Left ventricle myocardium superior (tissue), 1 donor: Measurements from ENCODE around the gene FARS2. TPM values are rescaled to one million over a fixed set of nuclear protein-coding genes. Genes with fewer than 3 reads are reported as not detected.

Experiments used
- ATAC-seq: fragments of 200-7000 bp; cut with Tn5 transposase; one replicate; pipeline ENCODE4 v1.9.1; 2020; ENCODE audit warnings: mild to moderate bottlenecking, moderate library complexity
- DNase-seq: peaks from one replicate; pipeline ENCODE4 v3.0.0-alpha.2; 2020
- intact Hi-C: fragments of 100-400 bp; cut with micrococcal nuclease; formaldehyde crosslinking; loops from one replicate; pipeline ENCODE4 v1.11.0; 2022
- total RNA-seq: library from RNA; stranded (reverse); fragmentation: NEBNext Ultra II Directional; extraction: Animal tissue kit (Norgen Biotek cat#: 25700); gene quantifications from one replicate; pipeline ENCODE4 v1.2.1, GENCODE V29; 2021
- donor health status: DM: no; HTN: yes; CAD: no; lungs with severe emphysema.

FARS2 gene
- total RNA-seq, 1 donor from 2014 or later: 19.4 TPM

DNA sequence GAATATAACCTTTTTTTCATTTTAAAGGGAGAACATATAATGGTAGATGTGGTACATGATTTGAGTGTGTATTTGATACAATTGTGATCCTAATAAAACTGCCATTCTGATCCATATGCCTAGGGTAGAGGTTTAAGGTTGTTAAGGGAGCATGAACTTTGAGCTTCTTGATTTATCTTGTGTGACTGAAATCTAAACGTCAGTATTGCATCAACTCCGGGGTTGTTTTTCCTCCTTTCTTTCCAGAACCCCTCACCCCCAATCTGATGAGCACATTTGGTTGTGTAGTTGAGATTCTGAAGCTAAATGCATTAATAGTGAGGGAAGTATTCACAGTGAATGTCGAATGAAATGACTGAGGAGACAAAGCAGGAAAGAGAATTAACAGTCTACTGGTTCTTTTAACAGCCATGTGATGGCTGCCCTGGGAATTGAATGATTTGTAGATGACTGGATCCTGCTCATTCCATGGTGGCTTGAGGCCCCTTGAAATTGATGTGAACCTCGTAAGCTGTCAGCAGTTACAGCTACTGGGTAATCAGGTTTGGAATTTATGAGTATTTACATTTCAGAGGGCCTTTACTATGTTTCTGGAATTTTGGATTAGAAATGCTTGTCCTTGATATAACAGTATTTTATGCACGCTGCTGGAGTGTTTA, 44.8 kb downstream of the FARS2 start:
- ATAC-seq: no peak
- intact Hi-C loops: no loop called here

DNA sequence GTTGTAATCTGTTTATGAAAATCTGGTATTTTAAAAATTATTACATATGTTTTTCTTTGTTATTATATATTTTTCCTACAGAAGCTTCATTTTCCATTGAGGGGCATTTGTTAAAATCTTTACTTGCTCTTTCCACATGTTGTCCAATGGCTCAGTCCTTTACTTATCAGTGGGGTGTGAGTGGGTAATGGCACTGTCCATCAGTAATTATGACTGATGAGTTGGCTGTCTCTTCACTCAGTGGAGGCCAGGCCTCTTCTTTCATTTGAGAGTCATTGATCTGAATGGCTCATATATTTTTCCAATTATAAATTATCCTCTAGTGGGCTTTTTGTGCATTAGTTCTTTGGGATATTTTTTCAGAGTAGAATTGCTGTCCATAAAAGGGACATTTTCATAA, 45.7 kb downstream of the FARS2 start:
- no peak for ATAC-seq
- DNase-seq: no peak
- intact Hi-C loops: no loop called here

More for the DNA sequence above, 44.8 kb downstream of the FARS2 start:
- no peak for DNase-seq

DNA sequence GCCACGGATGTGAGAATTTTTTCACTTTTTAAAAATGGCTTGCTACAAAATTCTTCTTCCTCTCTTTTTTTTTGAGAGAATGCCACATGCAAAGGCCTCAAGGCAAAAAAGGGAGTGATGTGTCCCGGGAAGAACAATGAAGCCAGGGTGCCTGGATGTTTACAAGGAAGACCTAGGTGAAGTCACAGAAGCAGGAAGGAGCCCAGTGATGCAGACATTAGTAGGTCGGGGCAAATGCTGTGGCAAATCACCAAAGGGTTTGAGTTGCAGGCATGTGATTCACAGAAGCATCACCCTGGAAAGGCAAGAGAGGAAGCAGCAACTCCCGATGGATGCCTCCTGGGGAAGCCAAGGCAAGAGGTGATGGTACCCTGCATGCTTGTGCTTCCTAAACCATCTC, 46.8 kb downstream of the FARS2 start:
- no peak for ATAC-seq
- intact Hi-C loops: no loop called here

DNA sequence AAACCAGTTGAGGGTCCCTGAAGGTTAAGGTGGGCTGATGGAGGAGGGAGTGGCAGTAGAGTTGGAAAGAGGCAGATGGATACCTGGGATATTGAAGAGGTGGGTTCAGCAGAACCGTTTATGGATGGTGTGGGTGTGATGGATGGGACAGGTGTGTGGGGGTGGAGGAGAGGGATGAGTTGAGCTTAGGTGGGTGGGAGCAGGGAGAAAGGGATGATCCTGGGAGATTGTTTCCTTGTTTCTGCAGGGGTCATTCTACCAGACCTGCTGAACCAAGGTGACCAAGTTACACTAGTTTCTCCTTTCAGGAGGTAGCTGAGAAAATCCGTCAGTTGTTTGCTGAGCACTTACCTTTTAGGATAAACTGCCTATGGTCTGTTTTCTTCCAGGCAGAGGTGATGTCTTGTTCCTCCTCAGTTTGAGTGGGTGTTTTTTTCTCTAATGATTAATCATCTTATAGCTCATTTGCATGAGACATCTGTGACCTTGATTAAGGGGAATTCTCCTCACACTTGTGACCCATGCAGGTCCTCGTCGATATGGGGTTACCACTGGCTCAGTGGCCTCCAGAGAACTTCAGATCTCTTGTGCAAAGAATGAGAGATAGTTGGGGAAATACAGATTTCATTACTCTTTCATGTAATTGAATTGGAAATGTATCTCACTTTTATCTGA, 53.0 kb downstream of the FARS2 start:
- intact Hi-C loops: no loop called here
- ATAC-seq (no peak), DNase-seq (no peak)

More for the DNA sequence above, 46.8 kb downstream of the FARS2 start:
- no peak for DNase-seq

DNA sequence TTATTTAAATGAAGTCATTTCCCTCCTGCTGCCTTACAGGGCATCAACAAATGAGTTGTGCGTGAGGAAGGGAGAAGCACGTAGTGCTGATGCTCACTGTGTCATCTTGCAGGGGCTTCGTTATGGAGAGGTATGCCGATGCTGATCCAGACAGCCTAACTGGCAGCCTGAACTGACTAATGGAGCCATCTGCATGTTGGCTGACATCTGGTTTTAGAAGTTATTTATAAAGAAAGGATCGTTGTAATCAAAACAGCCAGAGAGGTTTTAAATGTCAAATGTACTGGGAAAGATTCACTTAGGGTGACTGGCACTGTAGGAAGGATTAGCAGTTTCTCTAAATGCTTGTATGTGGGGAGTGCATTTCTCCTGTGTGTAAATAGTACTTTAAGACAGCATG, 54.6 kb downstream of the FARS2 start:
- intact Hi-C loops: no loop called here
- ATAC-seq: peak; percentile 76
- no peak for DNase-seq

DNA sequence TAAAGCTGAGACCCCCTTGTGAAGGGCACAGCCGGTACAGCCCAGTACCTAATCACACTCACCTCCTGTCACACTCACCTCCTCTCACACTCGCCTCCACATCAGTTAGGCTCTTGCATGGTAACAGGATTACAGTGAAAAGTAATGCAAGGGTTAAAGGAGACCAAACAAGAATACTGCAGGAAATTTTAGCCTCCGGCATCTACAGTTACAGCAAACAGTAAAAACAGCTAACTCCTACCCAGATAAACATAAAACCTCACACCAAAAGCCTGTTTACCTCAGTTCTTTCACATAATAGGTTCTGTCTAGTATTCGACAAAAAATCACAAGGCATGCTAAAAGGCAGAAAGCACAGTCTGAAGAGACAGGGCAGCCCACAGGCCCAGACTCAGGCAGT, 55.6 kb downstream of the FARS2 start:
- no peak for ATAC-seq
- intact Hi-C loops: no loop called here

DNA sequence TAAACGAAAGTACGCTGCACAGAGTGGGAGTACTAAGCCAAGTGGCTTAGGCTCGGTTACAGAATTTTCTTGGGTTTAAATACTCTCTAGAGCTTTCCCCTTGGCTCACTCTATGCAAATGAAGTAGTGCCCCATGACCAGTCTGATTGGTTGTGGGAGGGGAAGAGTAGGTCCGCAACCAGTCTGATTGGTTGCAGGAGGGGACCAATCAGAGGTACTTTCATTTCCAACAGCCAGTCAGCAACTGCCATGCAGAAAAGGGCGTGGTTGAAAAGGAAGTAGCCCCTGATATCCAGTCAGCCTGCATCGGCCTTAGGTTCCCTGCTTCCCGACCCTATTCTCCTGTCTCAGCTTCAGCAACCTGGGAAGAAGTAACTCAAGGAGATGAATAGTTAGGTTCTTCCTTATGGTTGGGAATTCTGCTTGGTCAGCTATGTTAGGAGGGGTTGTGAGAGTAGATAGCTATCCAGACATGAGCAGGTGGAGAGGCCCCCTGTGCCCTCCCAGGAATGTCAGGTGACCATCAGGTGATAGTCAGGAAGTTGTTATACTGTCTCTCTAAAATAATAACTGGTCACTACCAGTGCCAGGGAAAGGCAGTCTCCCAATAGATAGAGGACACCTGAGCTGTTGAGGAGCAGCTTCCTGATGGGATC, 57.4 kb downstream of the FARS2 start:
- ATAC-seq (no peak), DNase-seq (no peak)
- intact Hi-C loops: no loop called here

More for the DNA sequence above, 55.6 kb downstream of the FARS2 start:
- no peak for DNase-seq

DNA sequence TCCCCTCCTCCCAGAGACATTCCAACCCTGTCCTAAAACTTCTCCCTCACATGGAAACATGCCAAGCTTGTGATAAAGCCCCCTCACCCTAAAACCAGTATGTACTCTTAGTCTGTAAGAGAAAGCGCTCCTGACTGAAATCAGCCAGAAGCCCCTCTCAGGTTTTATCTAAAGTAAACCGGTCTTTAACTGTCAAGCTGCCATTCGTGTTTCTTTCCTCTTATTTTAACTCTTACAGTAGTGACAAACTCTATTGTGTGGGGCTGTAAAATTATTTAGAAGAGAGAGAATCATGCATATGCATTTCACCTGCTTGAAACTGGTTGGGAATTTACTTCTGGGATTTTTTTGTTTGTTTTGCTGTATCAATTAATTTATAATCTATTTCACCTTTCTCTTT, 62.7 kb downstream of the FARS2 start:
- intact Hi-C loops: no loop called here
- ATAC-seq: no peak
- no peak for DNase-seq

DNA sequence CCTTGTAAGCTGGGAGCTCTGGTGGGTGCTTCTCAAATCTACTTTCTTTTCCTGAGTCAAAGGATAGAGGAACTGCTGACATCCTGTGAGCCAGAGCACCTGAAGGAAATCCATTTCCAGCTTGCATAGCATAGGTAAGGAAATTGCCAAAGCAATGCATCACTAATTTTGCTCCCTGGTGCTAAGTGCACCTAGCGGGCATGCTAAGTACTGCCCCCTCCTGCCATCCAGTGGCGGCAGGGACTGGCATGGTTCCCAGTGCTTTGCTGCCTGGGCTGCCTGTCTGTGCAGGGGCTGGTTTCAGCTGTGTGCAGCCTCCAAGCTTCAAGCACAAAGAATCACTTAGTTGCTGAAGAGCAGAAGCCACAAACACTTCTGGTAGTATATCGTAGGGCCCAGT, 63.9 kb downstream of the FARS2 start:
- no peak for DNase-seq
- no peak for ATAC-seq
- intact Hi-C loops: no loop called here

DNA sequence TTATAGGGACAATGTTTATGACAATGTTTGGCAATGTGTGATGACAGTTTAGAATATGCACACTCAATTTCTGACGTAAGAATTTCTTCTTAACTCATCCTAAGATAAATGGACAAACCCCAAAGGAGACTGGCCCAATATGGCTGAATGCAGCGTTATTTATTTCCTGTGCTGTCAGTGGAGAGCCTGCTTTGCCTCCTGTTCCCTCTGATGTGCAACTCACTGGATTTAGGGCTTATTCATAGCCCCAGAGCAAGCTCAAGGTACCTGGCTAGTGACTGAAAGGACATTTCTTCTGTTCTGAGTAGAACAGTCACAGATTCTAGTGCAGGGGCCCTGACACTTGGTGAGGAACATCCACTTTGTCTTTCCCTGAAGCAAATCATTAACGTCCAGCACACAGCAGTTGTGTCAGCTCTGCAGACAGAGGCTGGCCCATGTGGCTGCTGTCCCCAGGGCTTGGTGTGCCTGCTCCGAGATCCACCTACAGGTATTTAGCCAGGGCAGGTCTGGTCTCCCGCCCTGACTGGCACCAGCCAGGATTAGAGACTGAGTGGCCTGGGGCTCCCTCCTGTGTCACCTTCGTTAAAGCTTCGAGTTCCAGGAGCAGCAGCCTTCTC, 64.8 kb downstream of the FARS2 start:
- ATAC-seq: no peak
- intact Hi-C loops: no loop called here
- DNase-seq: no peak

DNA sequence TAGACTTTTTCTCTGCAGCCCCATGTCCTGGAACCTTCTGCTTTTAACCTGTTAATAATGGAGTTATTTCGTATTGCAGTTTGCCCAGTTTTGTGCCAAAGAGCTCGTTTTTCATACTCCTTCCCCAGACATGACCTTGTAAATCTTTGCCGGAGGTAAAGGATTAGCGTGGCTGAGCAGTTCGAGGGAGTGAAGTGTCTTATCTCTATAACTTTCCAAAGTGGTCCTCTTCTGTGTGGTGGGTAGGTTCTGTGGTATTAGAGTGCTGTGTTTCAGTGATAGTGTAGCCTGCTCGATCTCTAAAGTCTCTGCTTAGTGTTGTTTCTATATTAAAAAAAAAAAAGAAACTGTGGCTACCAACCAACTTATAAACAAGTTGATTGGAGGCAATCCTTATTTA, 67.5 kb downstream of the FARS2 start:
- intact Hi-C loops: no loop called here
- ATAC-seq (no peak), DNase-seq (no peak)

DNA sequence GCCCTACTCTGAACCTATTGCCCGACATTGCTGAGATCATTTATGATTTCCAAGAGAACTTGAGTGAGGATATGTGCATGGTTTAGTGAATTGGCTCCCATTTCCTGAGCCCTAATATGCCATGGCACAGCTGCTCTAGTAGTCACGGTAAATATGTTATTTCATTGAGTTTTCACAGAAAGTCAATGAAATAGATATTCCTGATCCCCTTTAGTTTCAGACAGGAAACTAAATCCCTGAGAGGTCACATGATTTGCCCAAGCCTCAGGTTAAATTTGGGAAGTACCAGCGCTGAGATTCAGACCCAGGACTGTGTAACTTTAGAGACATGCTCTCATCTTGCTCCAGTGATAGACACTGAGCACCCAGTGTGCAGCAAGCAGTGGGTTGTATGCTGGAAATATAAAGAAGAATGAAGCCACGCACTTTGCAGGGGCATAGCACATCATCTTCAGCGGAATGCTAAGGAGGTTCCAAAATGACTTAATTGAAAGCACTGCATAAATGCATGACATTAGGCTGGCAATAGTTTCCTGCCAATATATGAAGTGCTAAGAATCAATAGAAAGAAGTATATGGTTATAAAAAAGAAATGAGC, 70.6 kb downstream of the FARS2 start:
- intact Hi-C loops: no loop called here
- ATAC-seq: no peak
- no peak for DNase-seq

DNA sequence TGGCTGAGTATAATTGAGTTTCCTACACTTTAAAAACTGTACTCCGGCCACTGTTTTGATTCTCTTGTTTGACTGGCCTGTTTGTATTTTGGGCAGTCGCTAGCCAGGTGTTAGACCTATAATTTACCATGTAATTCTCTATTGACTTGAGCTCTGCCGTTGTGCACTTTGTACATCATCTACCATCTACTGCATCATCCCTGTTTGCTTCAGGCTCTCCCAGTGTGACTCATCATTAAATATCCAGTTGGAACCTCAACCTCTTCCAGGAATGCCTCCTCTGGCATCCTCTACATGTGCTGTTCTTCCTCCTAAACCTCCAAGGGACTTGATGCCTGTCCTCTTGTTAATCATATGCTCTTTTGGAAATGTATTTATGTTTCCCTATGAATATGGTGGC, 72.3 kb downstream of the FARS2 start:
- ATAC-seq: peak; percentile 74
- intact Hi-C loops: no loop called here
- DNase-seq: no peak

DNA sequence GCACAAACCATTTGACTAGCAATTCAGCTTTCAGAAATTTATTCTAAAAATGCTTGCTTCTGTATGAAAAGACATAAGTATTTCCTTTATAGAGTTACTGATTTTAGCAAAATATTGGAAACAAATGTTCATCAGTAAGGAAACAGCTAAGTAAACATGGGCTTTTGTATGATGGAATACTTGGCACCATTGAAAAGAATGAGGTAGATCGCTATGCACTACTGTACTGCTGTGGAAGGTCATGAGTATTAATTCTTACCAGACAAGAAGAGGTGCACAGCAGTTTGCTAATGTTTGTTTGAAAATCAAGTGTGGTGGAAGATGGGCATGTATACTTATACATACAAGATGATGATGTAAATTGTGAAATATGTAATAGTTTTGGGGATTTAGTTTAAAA, 73.0 kb downstream of the FARS2 start:
- ATAC-seq: peak; percentile 68
- intact Hi-C loops: no loop called here
- no peak for DNase-seq

DNA sequence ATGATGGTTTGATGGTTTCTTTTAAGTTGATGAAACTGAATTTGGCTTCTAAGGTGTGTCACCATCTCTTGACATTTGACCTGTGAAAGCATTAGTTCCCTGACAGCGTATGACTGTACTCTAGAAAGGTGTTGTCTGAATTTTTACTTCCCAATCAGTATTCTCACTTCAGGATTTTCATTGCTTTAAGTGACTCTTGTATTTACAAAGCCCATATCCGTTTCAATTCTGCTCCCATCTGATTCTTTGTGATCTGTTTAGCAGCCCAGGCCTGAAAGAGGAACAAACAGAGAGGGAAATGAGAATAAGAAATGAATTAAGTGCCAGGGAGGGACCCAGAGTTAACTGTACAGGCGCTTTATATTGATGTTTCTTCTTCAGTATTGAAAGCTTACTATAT, 73.7 kb downstream of the FARS2 start:
- DNase-seq (no peak), ATAC-seq (no peak)
- intact Hi-C loops: no loop called here

DNA sequence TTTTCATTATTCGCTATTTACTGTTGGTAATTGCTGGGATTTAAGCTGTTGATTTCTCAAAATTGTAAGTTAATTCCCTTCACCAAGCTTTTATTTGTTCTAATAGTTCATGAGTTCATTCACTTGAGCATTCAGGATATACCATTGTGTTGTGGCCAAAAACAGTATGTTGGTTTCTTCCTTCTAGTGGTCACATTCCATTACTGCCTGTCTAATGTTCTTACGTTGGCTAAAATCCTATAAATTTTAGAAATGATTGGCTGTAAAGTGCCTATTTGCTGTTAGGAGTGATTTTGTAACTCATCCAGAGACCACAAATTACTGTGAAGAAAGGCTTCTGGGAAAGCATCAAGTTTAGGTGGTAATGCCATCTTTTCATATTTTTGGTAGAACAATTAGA, 76.3 kb downstream of the FARS2 start:
- DNase-seq: no peak
- intact Hi-C loops: no loop called here
- no peak for ATAC-seq

DNA sequence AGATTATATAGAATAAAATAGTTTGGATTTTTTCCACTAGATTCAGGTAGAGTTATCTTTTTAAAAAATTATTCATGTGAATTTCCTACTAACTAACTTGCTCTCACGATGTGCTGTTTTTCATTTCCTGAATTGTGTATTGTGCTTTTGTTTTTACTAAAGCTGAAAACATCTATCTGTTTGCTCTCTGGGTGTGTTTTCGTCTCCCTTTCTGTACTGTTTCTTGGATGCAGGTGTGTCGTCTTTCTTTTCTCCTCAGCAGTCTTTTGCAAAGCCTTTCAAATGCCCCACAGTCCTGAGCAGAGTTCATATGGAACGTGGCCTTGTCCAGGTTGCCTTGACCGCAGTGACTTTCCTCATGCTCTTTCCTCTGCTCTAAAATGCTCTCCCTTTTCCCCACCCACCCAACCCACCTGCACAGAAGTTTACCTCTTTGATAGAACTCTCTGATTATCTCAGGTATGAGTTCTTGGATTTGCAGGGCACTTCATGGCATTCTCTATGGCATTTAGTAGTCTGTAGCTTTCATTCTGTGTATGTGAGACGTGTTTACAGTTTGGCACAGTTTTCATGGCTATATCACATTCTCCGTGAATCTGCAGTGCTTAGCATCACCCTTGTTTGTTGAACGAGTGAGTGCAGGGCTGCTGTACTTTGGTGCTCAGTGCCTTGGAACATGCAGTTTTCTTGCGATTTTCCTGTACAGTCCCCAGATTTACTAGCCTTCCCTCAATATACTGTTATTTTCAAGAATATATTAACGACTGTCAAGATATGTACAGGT, 77.1 kb downstream of the FARS2 start:
- ATAC-seq (no peak), DNase-seq (no peak)
- intact Hi-C loops: no loop called here

DNA sequence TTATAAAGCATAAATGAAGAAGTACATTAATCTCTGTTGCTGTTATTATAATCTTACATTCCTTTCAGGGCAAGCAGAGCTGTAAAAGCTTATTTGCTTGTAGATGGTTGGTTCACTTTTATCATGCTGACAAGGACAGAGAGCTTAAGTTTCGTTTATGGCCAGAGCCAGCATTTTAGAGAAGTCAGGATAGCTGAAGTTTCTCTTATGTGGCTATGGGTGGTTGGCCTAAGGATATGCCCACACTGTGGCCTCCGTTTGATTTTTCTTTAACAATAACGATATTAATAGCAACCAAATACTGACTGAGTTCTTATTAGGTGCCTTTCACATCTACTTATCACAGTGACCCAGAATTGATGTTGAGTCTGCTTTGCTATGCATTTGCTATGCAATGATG, 78.5 kb downstream of the FARS2 start:
- intact Hi-C loops: no loop called here
- ATAC-seq (no peak), DNase-seq (no peak)

DNA sequence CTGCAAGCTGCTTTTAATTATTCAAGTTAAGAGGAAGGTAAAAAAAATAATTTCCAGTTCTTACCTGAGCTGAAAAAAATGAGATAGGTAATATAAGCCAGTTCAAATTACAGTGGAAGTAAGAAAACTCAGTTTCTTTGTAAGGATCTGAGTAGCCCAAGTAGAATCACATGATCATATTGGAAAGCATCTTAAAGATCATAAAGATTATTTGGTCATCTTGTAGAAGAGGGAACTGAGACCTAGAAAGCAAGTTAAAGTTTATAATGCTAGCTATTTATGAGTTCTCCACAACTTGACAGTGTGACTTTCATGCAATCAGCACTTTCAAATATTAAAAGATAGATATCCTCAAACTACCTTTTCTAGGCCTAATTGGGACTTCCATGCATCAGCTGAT, 80.5 kb downstream of the FARS2 start:
- ATAC-seq (no peak), DNase-seq (no peak)
- intact Hi-C loops: no loop called here
